ENCODE data around the gene EIF4B. TPM values are rescaled to one million over a fixed set of nuclear protein-coding genes. Genes with fewer than 3 reads are reported as not detected.
A peak's percentile ranks its signal among the peaks of the same experiment; 100 is the strongest.

EIF4B gene
- total and polyA plus RNA-seq, 2 of the 13 experiments (the other 11 are each of a cell fraction or from before 2014, with no cell fraction given): 416 to 548 TPM

GRCh38 chr12:53005986-53006809 lies at the start of gene EIF4B (continued):
- TF ChIP-seq RERE (CRISPR knock-in tag; IDR thresholded peaks at IDR 0.05; ENCODE audit: low read depth) (peak; percentile 26; the same call in 1 of the 2 replicates), CBX2 (IDR thresholded peaks at IDR 0.05; ENCODE audit: low read depth, low read length) (no peak), CBX2 (CRISPR knock-in tag; IDR thresholded peaks at IDR 0.05; ENCODE audit: low read depth) (no peak), PAWR (CRISPR knock-in tag; IDR thresholded peaks at IDR 0.05; ENCODE audit: borderline replicate concordance) (no peak), ETV6 (CRISPR knock-in tag; conservative IDR thresholded peaks at IDR 0.05) (peak; percentile 29; the same call in 1 of the 2 replicates), GTF3A (CRISPR knock-in tag; conservative IDR thresholded peaks at IDR 0.05) (no peak), POGZ (CRISPR knock-in tag; IDR thresholded peaks at IDR 0.05) (peak; percentile 49), FIP1L1 (IDR thresholded peaks at IDR 0.05; ENCODE audit: borderline replicate concordance, insufficient read depth, low read depth, low read length) (peak; percentile 42; the same call in 1 of the 2 replicates)
- TF ChIP-seq, protein P1, sequence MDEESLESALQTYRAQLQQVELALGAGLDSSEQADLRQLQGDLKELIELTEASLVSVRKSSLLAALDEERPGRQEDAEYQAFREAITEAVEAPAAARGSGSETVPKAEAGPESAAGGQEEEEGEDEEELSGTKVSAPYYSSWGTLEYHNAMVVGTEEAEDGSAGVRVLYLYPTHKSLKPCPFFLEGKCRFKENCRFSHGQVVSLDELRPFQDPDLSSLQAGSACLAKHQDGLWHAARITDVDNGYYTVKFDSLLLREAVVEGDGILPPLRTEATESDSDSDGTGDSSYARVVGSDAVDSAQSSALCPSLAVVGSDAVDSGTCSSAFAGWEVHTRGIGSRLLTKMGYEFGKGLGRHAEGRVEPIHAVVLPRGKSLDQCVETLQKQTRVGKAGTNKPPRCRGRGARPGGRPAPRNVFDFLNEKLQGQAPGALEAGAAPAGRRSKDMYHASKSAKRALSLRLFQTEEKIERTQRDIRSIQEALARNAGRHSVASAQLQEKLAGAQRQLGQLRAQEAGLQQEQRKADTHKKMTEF (CRISPR knock-in tag; IDR thresholded peaks at IDR 0.05): peak; percentile 73
- TF ChIP-seq, protein P2, sequence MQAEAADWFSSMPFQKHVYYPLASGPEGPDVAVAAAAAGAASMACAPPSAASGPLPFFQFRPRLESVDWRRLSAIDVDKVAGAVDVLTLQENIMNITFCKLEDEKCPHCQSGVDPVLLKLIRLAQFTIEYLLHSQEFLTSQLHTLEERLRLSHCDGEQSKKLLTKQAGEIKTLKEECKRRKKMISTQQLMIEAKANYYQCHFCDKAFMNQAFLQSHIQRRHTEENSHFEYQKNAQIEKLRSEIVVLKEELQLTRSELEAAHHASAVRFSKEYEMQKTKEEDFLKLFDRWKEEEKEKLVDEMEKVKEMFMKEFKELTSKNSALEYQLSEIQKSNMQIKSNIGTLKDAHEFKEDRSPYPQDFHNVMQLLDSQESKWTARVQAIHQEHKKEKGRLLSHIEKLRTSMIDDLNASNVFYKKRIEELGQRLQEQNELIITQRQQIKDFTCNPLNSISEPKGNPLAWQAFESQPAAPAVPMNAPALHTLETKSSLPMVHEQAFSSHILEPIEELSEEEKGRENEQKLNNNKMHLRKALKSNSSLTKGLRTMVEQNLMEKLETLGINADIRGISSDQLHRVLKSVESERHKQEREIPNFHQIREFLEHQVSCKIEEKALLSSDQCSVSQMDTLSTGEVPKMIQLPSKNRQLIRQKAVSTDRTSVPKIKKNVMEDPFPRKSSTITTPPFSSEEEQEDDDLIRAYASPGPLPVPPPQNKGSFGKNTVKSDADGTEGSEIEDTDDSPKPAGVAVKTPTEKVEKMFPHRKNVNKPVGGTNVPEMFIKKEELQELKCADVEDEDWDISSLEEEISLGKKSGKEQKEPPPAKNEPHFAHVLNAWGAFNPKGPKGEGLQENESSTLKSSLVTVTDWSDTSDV (CRISPR knock-in tag; IDR thresholded peaks at IDR 0.05): no peak
- TF ChIP-seq, protein P3, sequence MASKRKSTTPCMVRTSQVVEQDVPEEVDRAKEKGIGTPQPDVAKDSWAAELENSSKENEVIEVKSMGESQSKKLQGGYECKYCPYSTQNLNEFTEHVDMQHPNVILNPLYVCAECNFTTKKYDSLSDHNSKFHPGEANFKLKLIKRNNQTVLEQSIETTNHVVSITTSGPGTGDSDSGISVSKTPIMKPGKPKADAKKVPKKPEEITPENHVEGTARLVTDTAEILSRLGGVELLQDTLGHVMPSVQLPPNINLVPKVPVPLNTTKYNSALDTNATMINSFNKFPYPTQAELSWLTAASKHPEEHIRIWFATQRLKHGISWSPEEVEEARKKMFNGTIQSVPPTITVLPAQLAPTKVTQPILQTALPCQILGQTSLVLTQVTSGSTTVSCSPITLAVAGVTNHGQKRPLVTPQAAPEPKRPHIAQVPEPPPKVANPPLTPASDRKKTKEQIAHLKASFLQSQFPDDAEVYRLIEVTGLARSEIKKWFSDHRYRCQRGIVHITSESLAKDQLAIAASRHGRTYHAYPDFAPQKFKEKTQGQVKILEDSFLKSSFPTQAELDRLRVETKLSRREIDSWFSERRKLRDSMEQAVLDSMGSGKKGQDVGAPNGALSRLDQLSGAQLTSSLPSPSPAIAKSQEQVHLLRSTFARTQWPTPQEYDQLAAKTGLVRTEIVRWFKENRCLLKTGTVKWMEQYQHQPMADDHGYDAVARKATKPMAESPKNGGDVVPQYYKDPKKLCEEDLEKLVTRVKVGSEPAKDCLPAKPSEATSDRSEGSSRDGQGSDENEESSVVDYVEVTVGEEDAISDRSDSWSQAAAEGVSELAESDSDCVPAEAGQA (IDR thresholded peaks at IDR 0.05; ENCODE audit: low read depth): peak; percentile 82
- TF ChIP-seq, protein P3 (CRISPR knock-in tag; IDR thresholded peaks at IDR 0.05; ENCODE audit: borderline replicate concordance): no peak
